NB4 (cell line): ENCODE results near the gene PNCK.

ENCODE experiments used
- DNase-seq: peaks from one replicate; pipeline ENCODE4 v3.0.0; 2010; ENCODE audit warnings: low read depth
- H3K4me3 ChIP-seq: one replicate; pipeline ENCODE4 v1.5.1; 2011; ENCODE audit warnings: mild to moderate bottlenecking, low read depth, low read length, moderate library complexity
- MYC ChIP-seq: IDR thresholded peaks from 2 replicates; pipeline ENCODE4 v1.6.1; 2011; ENCODE audit warnings: low read depth, low read length
- POLR2A ChIP-seq: IDR thresholded peaks from 2 replicates; pipeline ENCODE4 v1.6.1; 2011; ENCODE audit warnings: mild to moderate bottlenecking; ENCODE audit not compliant: insufficient read length; ENCODE audit errors: extremely low read depth
- TF ChIP-seq, protein P1 (sequence below): IDR thresholded peaks from one replicate; pipeline ENCODE4 v1.5.1; 2012; ENCODE audit warnings: low read depth, low read length
- TF ChIP-seq, protein P2 (sequence below): IDR thresholded peaks from 2 replicates; pipeline ENCODE4 v1.6.1; 2011; ENCODE audit warnings: low read depth, low read length

The PNCK gene

DNA sequence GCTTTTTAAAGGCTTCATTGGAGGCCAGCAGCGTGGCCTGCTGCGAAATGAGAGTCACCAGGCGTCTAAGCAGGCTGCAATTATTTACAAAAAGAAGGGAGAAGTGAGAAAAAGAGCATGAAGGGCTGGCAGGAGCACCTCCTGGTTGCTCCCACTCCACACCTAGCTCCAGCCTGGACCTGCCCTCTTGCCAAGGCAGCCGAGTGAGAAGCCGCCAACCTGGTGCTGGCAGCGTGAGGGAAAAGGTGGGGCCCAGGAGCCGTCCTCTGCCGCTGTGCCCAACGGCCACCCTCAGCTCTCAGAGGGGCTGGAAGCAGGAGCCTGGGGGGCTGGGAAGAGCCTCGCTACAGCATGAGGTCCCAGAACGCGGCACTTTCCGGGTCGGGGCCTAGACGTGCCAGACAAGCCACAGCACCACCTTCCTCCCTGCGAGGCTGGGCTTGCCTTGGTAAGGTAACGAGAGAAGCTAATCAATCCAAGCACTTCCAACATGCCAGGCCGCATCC lies 30.5 kb upstream of the PNCK start:
- TF ChIP-seq POLR2A (no peak), MYC (no peak)
- TF ChIP-seq, protein P1, sequence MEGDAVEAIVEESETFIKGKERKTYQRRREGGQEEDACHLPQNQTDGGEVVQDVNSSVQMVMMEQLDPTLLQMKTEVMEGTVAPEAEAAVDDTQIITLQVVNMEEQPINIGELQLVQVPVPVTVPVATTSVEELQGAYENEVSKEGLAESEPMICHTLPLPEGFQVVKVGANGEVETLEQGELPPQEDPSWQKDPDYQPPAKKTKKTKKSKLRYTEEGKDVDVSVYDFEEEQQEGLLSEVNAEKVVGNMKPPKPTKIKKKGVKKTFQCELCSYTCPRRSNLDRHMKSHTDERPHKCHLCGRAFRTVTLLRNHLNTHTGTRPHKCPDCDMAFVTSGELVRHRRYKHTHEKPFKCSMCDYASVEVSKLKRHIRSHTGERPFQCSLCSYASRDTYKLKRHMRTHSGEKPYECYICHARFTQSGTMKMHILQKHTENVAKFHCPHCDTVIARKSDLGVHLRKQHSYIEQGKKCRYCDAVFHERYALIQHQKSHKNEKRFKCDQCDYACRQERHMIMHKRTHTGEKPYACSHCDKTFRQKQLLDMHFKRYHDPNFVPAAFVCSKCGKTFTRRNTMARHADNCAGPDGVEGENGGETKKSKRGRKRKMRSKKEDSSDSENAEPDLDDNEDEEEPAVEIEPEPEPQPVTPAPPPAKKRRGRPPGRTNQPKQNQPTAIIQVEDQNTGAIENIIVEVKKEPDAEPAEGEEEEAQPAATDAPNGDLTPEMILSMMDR: no peak
- TF ChIP-seq, protein P2, sequence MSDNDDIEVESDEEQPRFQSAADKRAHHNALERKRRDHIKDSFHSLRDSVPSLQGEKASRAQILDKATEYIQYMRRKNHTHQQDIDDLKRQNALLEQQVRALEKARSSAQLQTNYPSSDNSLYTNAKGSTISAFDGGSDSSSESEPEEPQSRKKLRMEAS: no peak
- DNase-seq: no peak
- no peak overlapping the region for H3K4me3 ChIP-seq

DNA sequence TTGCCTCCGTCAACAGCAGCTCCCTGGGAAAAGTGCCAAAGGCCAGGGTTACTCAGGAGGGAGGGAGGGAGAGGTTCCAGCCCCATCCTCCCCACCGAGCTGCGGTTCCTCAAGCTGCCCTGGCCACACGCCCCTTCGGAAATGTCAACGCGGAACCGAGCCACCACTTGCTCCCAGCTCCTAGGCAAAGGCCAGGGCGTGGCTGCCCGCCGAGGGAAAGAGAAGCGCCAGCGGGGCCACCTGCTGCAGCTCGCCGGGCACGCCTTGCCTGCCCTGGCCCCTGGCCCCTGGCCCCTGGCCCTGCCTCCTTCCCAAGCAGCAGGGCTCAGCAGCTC lies 29.4 kb upstream of the PNCK start:
- TF ChIP-seq, protein P2: no peak
- TF ChIP-seq POLR2A (no peak), MYC (no peak)
- TF ChIP-seq, protein P1: no peak
- DNase-seq: no peak
- H3K4me3 ChIP-seq: no peak overlapping the region

DNA sequence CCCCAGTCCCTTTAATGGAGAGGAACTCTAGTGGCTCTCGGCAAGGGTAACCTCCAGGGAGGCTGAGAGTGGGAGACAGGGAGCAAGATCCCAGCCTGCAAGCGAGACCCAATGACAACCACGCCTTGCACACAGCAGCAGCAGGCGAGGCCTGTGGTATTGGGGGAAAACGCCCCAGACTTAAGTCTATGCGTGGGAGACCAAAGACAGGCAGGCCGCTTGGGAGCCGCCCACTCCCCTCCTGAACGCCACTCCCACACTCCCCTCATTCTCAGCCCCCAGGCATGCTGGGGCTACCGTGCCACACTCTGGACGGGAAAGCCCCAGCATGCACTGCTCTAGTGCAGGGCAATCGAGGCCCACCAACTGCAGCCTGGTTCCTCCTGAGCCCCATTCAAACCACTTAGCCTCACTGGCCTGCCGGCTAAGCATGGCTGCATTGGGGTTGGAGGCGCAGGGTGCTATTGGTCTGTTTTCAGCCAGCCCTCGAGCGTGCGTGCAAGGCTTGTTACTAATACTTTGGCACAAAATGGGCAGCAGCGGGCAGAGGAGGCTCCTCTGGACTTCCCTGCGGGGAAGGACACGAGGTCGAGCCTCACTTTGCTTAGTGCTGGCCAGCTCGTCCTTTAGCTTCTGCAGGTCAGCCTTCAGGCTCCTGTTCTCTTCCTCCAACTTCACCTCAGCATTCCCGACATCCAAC lies 28.9 kb upstream of the PNCK start:
- TF ChIP-seq, protein P1: no peak
- TF ChIP-seq, protein P2: no peak
- TF ChIP-seq POLR2A (no peak), MYC (no peak)
- H3K4me3 ChIP-seq: no peak overlapping the region
- DNase-seq: no peak

DNA sequence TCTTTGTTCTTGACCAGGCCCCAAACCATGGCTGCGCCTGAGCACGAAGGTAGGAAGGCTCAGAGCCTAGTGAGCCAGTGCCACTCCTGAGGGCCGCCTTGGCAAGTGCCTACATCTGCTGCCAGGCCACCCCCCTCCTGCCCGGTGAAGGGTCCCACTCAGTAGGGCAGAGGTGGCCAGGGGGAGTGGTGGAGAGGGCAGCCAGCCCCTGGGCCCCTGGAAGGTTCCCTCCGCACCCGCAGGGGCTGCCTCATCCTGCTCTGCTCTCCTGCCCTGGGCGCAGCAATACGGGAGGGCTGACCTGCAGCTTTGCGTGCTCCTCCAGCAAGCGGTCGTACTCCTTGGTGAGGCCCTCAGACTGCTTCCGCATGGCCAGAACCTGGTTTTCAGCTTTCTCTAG lies 28.1 kb upstream of the PNCK start:
- TF ChIP-seq, protein P1: no peak
- TF ChIP-seq POLR2A (no peak), MYC (no peak)
- TF ChIP-seq, protein P2: no peak
- H3K4me3 ChIP-seq: no peak overlapping the region
- DNase-seq: no peak

DNA sequence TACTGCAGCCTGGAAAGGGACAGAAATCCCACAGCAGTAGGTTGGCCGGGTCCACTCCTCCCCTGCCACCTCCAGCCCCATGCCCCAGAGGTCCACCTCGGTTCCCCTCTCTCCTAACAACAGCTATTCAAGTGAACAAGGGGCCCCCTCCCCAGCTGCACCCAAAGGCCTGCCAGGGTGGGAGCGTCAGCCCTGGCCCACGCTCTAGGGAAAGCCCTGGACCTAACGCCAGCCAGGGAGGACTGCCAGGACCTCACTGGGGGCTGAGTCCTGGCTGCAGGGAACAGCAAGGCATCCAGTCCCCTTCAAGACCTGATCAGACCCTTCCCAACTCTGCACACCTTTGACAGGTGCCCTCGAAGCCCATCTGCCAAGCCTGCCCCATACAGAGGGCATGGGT lies 27.4 kb upstream of the PNCK start:
- no peak for TF ChIP-seq MYC
- TF ChIP-seq, protein P2: no peak
- TF ChIP-seq POLR2A: no peak
- TF ChIP-seq, protein P1: no peak
- H3K4me3 ChIP-seq: no peak overlapping the region
- DNase-seq: no peak
